T-helper 1 cell treated with Interleukin-12 subunit alpha and Interleukin-12 subunit beta and Interleukin-4 antibody, amounts not matched to agents 30 ng/mL and 1 ng/mL, for 36 hours (primary cell): Measurements from ENCODE around the gene TOPBP1. TPM values are rescaled to one million over a fixed set of nuclear protein-coding genes. Genes with fewer than 3 reads are reported as not detected.

Experiments
- intact Hi-C: fragments of 100-400 bp; cut with micrococcal nuclease; formaldehyde crosslinking; loops from one replicate; pipeline ENCODE4 v1.15.1; 2024
- total RNA-seq: library from RNA; stranded (reverse); gene quantifications from 2 replicates; pipeline ENCODE4 v1.2.3, GENCODE V29; 2022

Gene TOPBP1
- total RNA-seq, 1 donor from 2014 or later = 71.0 TPM

DNA sequence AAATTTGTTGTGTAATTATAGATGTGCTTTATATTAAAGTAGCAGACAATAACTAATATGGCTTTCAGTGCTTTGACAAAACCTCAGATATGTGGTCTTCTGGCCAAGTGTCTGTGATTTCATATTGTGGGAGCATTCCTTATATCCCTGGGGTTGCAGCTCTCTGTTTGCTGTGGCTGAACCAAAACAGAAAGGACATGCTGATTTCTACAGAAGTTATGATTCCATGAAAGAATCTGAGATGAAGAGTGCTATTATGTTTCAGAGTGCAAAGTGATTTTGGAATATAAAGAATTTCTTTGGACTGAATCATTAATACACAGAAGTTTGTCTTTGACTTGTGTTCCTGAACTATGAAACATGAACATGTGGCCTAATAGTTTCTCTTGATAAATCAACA lies 51.7 kb downstream of the TOPBP1 start:
- intact Hi-C loops = no loop called here

DNA sequence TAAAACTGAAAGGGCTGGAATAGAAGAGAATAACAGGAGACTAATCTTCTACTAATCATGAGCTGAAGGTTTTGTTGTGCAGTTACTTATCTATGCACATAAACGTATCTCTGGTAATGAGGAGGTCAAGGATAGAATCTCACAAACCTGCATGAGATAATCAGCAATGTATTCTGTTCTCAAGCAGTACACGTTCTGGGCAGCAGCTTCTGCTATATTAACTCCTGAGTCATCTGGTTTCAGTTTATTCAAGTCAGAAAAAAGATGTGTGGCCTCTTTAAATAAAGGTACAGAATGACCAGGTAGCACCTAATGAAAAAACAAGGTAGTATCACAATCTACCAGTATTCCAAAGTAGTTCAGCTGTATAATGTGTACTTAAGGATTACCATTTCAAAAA lies 53.4 kb downstream of the TOPBP1 start:
- intact Hi-C loops = no loop called here

DNA sequence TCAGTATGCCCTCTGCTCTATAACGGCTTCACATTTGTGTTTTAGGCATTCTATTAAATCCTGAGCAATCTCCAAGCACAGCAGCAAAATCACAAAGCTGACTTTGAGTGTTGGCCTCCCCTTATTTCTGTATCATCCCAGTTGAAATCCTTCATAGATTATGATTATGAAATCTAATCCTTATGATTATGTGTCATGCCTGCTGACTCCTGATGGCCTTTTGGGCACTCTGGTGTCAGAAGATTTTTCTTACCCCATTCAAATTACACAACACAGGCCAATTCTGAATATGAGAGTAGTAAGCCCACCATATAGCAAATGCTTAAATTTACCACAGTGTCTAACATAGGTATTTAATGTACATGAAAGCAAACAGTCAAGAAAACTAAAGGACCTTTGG lies 53.9 kb downstream of the TOPBP1 start:
- intact Hi-C loops = no loop called here

DNA sequence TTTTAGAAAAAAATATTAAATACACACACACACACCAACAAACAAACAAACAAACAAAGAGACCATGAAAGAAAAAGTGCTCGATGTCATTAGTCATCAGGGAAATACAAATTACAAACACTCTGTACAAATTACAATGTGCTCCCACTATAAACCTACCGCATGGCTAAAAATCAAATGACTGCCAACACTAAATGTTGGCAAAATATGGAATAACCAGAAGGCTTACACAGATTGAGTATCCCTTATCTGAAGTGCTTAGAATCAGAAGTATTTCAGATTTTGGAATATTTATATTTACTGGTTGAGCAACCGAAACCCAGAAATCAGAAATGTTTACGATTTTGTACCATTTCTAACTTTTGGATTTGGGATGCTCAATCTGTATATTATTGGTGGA lies 54.8 kb downstream of the TOPBP1 start:
- intact Hi-C loops = no loop called here

DNA sequence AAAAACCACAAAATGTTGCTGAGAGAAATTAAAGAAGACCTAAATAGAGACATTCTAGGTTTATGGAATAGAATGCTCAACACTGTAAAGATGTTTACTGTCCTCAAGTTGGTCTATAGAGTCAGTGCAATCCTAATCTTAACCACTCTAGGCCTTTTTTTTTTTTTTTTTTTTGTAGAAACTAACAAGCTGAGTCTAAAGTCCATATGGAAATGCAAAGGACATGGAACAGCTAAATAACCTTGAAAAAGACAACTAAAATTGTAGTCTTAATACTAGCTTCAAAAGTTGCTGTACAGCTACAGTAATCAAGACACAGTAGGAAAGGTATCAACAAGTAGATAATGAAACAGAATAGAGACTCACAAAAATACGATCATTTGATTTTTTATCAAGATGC lies 55.4 kb downstream of the TOPBP1 start:
- intact Hi-C loops = no loop called here

DNA sequence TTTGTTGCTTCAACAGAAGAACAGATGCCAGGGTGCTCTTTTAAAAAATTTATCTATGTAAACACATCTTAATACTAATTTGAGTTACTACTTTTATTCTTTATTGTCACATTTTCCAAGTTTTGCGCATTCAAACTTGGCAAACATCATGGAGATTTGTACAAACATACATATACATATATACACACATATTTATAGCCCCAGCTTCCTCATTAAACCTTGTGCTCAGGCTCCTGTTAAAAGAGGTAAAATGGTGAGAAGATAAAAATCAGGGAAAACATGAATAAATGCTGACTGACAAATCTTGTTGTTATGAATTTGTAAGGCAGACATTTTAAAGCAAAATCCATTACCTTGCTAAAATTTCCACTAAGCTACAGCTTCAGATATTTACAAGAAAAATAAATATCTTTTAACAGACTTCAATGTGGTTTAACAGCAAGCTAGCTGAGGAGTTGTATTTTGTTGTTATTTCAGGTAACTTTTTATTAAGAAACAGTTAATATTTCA lies 61.1 kb downstream of the TOPBP1 start:
- intact Hi-C loops = no loop called here

DNA sequence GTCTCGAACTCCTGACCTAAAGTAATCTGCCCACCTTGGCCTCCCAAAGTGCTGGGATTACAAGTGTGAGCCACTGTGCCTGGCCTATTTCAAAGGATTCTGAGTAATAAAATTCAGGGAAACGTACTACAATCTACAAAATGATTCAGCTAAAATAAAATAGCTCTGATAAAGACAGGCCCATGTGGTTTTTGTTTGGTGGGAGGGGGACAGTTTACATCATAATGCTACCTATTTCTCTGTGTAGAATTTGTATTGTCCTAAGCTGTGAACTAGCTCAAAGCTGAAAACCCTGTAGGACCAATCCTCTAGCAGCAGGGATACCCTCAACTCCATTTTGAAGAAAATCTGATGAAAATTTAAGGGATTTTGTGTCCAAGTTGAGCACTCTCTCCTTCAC lies 62.5 kb downstream of the TOPBP1 start:
- intact Hi-C loops = no loop called here

DNA sequence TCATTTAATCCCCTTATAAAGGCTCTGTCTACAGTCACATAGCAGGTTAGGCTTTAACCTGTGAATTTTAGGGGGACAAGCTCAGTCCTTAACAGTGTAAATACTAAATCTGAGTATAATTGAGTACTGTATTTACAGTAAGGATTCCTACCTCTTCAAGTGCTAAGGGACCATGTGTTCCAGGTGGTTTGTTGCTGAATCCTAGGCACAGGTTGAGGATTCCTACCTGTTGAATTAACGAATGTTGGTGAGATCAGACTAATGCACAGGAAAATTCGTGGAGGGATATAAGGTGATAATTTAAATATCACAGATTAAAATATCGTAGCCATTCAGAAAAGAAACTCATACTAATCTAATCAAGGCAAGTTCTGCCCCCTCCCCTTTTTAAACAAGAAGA lies 63.3 kb downstream of the TOPBP1 start:
- intact Hi-C loops = no loop called here

DNA sequence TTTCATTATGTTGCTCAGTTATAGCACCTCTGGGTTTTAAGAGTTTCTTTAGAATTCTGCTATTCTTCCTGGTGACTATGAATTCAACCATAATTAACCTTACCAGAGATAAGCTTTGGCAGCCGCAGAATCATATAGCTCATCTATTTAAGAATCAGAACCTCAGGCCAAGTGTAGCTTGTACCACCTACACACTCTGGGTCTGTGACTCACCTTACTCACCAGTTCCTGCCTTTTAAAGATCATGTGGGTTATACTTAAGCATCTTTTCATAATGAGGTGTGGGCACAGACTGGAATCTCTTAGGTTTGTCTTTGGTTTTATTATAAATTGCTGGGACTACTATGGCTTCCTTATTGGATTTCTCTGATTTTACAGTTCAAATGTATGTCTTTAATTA lies 66.4 kb downstream of the TOPBP1 start:
- intact Hi-C loops = no loop called here

DNA sequence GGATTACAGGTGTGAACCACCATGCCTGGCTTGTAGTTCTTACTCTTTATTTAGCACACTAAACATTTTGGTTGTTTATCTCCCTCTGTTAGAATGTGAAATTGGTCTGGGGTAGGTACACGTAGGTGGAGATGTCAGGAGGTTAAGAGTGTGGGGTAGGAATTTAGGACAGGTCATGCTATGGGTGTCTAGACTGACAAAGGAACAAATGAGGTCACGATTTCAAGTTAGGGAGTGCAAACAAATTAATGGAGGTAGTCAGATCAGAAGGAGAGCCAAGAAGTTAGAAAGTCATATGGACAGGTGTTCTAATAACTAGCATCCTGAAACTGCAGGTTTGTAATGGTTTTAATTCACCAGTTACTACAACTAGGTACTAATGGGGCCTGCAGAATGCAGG lies 68.5 kb downstream of the TOPBP1 start:
- intact Hi-C loops = loop anchor here (2.0 kb wide), 1 partner anchor 14 kb away; no protein-coding TSS in a partner anchor

DNA sequence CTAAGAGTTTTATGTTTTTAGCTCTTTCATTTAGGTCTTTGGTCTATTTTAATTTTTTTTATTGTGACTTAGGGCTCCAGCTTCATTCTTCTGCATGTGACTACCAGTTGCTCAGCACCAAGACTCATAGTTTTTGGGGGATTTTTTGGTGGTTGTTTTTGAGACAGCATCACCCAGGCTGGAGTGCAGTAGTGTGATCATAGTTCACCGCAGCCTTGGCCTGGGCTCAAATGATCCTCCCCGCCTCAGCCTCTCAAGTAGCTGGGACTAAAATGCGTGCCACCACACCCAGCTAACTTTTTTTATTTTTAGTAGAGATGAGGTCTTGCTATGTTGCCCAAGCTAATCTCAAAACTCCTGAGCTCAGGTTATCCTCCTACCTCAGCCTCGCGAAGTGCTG lies 68.9 kb downstream of the TOPBP1 start:
- intact Hi-C loops = loop anchor here (2.0 kb wide), 1 partner anchor 14 kb away; no protein-coding TSS in a partner anchor

DNA sequence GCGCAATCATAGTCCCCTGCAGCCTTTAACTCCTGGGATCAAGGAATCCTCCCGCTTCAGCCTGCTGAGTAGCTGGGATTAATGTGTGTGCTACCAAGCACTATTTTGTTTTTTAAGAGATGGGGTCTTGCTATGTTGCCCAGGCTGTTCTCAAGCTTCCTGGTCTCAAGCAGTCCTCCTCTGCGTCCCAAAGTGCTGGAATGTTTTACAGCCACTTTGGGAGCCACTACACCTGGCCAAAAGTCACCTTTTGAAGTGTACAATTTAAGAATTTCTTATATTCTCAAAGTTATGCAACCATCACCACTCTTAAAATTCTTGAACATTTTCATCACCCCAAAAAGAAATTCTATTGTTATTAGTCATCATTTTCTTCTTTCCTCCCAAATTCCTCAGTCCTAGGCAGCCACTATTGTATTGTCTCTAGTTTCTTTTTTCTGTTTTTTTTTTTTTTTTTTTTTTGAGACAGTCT lies 70.4 kb downstream of the TOPBP1 start:
- intact Hi-C loops = no loop called here

DNA sequence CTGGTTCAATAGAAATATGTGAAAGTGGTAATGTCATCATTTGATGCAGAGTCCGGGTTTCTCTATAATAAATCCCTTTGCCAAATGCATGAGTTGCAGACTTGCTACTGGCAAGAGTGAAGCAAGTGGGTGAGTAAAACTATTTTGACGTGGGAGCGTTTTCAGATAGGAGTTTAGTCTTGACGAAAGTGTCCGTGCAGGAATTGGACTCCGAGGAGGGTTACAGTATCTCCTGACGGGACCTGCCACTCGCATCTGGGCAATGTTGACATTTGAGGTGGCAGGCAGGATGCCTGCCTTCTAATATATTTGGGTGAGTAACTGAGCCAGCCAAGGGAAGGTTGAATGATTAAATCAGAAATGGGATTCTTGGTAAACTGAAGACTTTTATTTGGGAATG lies 72.2 kb downstream of the TOPBP1 start:
- intact Hi-C loops = no loop called here

DNA sequence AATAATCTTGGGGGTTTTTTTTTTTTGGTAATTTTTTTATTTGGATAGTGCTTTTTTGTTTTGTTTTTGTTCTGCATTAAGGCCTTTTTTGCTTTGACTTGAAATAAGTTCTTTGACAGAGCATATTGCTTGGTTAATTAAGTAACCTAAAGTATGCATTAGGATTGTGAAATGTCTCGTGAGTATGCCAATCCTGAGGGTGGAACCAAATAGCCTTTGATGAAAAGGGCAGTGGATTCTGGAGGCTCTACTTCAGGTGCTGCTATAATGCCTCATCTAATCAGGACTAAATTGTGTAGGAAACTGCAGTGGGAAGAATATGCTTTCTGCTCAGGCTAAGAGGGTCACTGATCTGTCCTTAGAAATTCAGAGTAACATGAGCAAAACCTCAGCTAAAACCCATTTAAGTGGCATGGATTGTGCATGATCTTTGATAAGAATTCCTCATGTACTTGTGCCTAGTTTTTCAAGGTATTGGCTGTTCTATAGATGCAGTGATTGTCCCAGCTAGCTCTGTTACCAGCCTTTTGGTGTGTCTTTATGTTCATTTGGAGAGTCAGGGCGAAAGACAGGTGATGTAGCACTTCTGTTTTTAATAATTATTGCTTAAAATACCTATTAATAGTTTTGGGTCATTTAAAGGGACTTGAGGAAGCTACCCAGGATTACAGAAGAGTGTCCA lies 72.8 kb downstream of the TOPBP1 start:
- intact Hi-C loops = no loop called here

DNA sequence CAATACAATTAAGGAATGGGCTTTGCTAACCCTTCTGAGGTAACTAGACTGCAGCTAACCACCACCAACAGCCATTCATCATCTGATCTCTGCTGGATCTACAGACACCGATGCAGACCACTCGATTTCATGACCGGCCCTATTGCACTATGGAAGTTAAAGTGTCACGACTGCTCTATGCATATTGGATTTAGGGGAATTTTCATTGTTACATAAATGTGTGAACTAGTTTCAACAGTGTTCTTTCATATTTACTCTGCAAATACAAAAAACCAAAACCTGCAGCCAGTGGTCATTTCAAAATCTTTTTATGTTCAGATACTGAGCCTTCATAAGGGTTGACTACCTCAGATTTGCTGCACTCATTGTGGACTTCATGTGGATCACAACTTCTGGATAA lies 73.7 kb downstream of the TOPBP1 start:
- intact Hi-C loops = no loop called here

DNA sequence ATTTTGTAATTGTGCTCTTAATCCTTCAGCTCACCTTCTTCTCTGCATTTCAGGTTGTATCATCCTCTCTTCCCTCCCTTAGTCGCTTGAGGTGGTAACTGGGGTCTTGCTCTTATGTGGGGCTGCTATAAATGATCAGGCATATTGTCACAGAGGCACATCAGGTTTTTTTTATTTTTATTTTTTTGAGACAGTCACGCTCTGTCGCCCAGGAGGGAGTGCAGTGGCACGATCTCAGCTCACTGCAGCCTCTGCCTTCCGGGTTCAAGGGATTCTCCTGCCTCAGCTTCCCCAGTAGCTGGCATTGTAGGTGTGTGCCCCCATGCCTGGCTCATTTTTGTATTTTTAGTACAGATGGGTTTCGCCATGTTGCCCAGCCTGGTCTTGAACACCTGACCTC lies 78.3 kb downstream of the TOPBP1 start:
- intact Hi-C loops = loop anchor here (5.0 kb wide), 1 partner anchor 39 kb away; no protein-coding TSS in a partner anchor

DNA sequence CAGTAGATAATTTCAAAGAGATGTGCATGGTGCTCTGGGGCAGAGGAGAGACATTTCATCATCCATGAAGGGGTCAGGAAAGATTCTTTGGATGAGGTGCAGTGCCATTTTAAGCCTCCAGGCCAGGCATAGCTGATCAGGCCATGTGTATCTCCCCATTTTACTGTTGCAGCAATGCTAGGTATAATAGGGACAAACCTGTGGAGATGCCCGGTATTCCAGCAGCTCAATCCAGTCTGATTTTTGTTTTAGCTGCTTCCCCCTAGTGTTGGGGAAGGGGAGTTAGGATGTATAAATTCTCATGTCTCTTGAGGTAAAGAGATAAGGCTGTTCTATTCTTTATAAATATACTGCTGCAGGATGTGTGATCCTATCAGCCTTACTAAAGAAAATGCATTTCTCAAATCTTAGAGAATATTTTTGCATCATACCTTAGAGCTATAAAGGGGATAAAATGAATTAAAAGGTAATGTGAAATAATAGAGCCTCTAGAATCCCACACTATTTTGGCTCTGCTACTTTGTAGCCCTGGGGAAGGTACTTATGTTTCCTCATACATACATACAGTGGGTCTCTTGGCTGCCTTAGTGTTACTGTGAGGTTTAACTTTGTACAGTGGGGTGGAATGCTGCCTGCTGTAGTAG lies 83.1 kb downstream of the TOPBP1 start:
- intact Hi-C loops = loop anchor here (2.0 kb wide), 1 partner anchor 14 kb away; no protein-coding TSS in a partner anchor

DNA sequence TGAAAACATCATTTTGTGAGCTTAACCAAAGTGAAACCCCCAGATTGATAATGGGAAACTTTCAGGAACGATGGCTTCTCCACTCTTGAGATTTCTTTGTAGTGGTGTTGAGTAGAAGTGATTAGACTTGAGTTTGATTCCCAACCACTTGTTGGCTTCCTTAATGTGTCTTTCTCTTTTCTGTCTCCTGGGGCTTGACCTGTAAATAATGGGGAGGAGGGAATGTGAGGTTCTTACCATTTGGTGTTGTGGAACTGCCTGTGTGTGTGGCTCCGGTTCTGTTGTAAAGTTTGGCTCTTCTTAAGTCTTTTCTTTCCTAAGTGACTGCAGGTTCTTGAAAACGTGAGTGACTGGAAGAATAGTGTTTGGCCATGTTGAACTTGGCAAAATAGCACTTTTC lies 85.6 kb downstream of the TOPBP1 start:
- intact Hi-C loops = no loop called here

DNA sequence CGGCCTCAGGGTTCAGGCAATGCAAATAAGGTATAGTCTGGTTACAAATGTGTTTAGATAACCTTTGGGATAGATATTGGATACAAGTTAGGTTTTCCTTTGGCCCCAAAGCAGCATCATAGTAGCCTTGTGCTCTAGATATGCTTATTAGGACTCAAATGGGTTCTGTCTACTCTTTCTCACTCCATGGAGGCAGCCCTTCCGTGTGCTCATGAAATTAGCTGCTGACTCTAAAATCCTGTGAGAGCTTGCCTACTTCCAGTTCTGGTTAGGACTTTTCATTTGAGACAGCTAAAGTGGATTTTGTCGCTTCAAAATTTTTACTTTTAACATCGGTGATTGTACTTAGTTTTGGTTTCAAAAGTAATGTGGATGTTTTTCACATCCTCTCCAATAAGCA lies 86.7 kb downstream of the TOPBP1 start:
- intact Hi-C loops = no loop called here

DNA sequence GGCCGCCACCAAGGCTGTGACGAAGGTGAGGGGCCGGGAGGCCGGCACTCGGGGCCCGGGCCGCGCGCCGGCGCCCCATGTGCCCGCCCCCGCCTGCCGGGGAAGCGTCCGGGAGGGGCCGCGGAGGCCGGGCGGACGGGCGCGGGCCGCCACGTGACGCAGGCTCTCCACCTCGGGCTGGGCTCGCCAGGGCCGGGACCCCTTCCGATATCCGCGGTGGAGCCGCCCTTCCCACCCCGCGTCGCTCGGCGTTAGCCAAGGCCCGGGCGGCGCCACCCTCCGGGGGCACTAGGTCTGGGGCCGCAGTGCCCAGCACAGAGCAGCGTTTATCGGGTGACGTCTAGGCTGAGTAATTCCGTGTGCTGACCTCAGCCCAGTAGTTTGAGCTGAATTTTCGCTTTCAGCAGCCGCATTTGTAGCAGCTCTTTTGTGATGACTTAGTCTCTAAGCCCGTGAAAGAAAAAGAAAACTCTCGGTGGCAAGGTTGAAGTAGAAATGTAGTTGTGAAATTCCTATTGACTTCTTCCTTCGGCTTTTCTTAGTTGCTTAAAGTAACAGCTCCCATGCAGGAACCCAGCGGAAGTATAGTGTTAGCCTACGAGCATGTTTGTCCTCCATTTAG lies 87.4 kb downstream of the TOPBP1 start:
- intact Hi-C loops = loop anchor here (5.0 kb wide), 1 partner anchor 718 kb away; no protein-coding TSS in a partner anchor

DNA sequence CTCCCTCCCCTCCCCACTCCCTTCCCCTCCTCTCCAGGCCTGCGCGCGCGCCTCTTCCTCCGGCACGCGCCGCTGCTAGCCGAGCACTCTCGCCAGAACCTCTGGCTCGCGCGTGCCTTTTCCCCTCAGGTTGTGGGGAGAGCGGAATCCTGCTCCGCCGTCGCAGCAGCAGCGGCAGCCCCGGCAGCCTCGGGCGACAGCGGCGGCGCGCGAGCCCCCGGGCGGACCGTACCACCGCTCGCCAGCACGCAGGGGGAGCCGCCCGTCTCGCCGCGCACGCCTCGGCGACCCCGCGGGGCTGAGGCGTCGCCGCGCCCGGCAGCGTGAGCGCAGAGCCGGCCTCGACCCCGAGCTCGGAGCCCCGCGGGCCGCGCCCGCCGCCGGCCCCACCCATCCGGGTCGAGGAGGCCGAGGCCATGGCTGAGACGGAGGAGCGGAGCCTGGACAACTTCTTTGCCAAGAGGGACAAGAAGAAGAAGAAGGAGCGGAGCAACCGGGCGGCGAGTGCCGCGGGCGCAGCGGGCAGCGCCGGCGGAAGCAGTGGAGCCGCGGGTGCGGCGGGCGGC lies 88.0 kb downstream of the TOPBP1 start, which contains the start of gene CDV3:
Gene CDV3 (plus strand): TSS at position 58 of the 566 bp plus-strand sequence. CDS start 359 bp downstream, at position 417.
- intact Hi-C loops = loop anchor here (1.0 to 5.0 kb wide), 13 partner anchors 67 to 1156 kb away; partner anchors contain the start of genes CEP63, DNAJC13, NPHP3 and SRPRB
